GM23338 (cell line): ENCODE measurements around the gene GARIN1A. TPM values are rescaled to one million over a fixed set of nuclear protein-coding genes. Genes with fewer than 3 reads are reported as not detected.

ENCODE experiments used
- ATAC-seq: fragments of 200-7000 bp; cut with Tn5 transposase; 3 replicates; pipeline ENCODE4 v1.9.1; 2020
- DNase-seq: peaks from one replicate; pipeline ENCODE4 v3.0.0-alpha.2; 2015; ENCODE audit warnings: low spot score
- H2AFZ ChIP-seq: fragments of 200-600 bp; sonication (generic); 2 replicates; pipeline ENCODE4 v1.8.0; 2016; ENCODE audit warnings: antibody characterized with exemption, mild to moderate bottlenecking, moderate library complexity
- H3F3A ChIP-seq: fragments of 200-600 bp; sonication (generic); replicated peaks from 2 replicates; pipeline ENCODE4 v1.8.0; 2017; ENCODE audit warnings: antibody characterized with exemption, mixed run types, low read depth
- H3K27ac ChIP-seq: fragments of 200-600 bp; sonication (generic); 2 replicates; pipeline ENCODE4 v1.6.1; 2016; ENCODE audit warnings: low read depth
- H3K27me3 ChIP-seq: fragments of 200-600 bp; sonication (generic); 2 replicates; pipeline ENCODE4 v1.8.0; 2016; ENCODE audit warnings: mild to moderate bottlenecking, mixed run types, moderate library complexity; ENCODE audit not compliant: insufficient read depth
- H3K36me3 ChIP-seq: fragments of 200-600 bp; sonication (generic); 2 replicates; pipeline ENCODE4 v1.8.0; 2016; ENCODE audit warnings: mild to moderate bottlenecking; ENCODE audit not compliant: insufficient read depth
- H3K4me1 ChIP-seq: fragments of 200-600 bp; sonication (generic); 2 replicates; pipeline ENCODE4 v1.8.0; 2016; ENCODE audit warnings: mild to moderate bottlenecking, moderate library complexity; ENCODE audit not compliant: insufficient read depth
- H3K4me2 ChIP-seq: fragments of 200-600 bp; sonication (generic); 2 replicates; pipeline ENCODE4 v1.7.1; 2017; ENCODE audit warnings: mixed run types
- H3K4me3 ChIP-seq: fragments of 200-600 bp; sonication (generic); 2 replicates; pipeline ENCODE4 v1.6.1; 2016; ENCODE audit warnings: mixed run types
- H3K79me2 ChIP-seq: fragments of 200-600 bp; sonication (generic); replicated peaks from 2 replicates; pipeline ENCODE4 v1.8.0; 2017; ENCODE audit warnings: mild to moderate bottlenecking; ENCODE audit not compliant: insufficient read depth
- H3K9me2 ChIP-seq: fragments of 200-600 bp; sonication (generic); 2 replicates; pipeline ENCODE4 v1.8.0; 2017; ENCODE audit not compliant: insufficient read depth
- H4K20me1 ChIP-seq: fragments of 200-600 bp; sonication (generic); replicated peaks from 2 replicates; pipeline ENCODE4 v1.8.0; 2017; ENCODE audit warnings: mild to moderate bottlenecking; ENCODE audit not compliant: insufficient read depth
- H3K27ac Mint-ChIP-seq: 2 replicates; pipeline ENCODE4 v1.8.0; 2020; ENCODE audit warnings: inconsistent platforms, mild to moderate bottlenecking, moderate library complexity, mixed read lengths
- H3K27me3 Mint-ChIP-seq: 3 replicates; pipeline ENCODE4 v1.8.0; 2022; ENCODE audit warnings: low read depth, mild to moderate bottlenecking, moderate library complexity, mixed read lengths, inconsistent platforms; ENCODE audit not compliant: insufficient read depth, poor library complexity
- H3K36me3 Mint-ChIP-seq: 3 replicates; pipeline ENCODE4 v1.8.0; 2021; ENCODE audit warnings: low read depth, mild to moderate bottlenecking, inconsistent platforms, moderate library complexity, mixed read lengths
- H3K4me1 Mint-ChIP-seq: 3 replicates; pipeline ENCODE4 v1.8.0; 2020; ENCODE audit warnings: mild to moderate bottlenecking, inconsistent platforms, mixed read lengths
- H3K4me3 Mint-ChIP-seq: 3 replicates; pipeline ENCODE4 v1.8.0; 2021; ENCODE audit warnings: moderate library complexity, mild to moderate bottlenecking, inconsistent platforms, mixed read lengths
- H3K9me3 Mint-ChIP-seq: 3 replicates; pipeline ENCODE4 v1.8.0; 2020; ENCODE audit warnings: moderate library complexity, mild to moderate bottlenecking, inconsistent platforms, mixed read lengths
- CREB1 ChIP-seq: fragments of 250-450 bp; sonication (Bioruptor Pico); IDR thresholded peaks from 2 replicates; pipeline ENCODE4 v1.5.0; 2020; ENCODE audit warnings: low read depth, mild to moderate bottlenecking, moderate library complexity
- CTCF ChIP-seq, 2 experiments: fragments of 200-600 bp in 1 of 2; sonication (generic) in 1 of 2; conservative IDR thresholded peaks; 2 replicates each; pipeline versions ENCODE4 v1.5.1 to v1.6.1; 2016 to 2017; ENCODE audit warnings: antibody characterized with exemption in 2 of 2, low read depth in 2 of 2, mild to moderate bottlenecking in 2 of 2, moderate library complexity in 1 of 2
- EZH2 ChIP-seq: fragments of 200-600 bp; sonication (generic); IDR thresholded peaks from one replicate; pipeline ENCODE4 v1.8.0; 2017; ENCODE audit warnings: antibody characterized with exemption, mild to moderate bottlenecking, low read depth; ENCODE audit not compliant: unreplicated experiment
- EZH2phosphoT487 ChIP-seq: fragments of 200-600 bp; sonication (generic); IDR thresholded peaks from one replicate; pipeline ENCODE4 v1.8.1; 2018; ENCODE audit warnings: antibody characterized with exemption; ENCODE audit not compliant: unreplicated experiment
- JUNB ChIP-seq: IDR thresholded peaks from one replicate; pipeline ENCODE4 v1.6.1; 2016; ENCODE audit warnings: antibody characterized with exemption; ENCODE audit not compliant: unreplicated experiment
- POLR2AphosphoS5 ChIP-seq: IDR thresholded peaks from 2 replicates; pipeline ENCODE4 v1.6.1; 2016; ENCODE audit warnings: antibody characterized with exemption, low read depth
- REST ChIP-seq: IDR thresholded peaks from one replicate; pipeline ENCODE4 v1.6.1; 2018; ENCODE audit warnings: antibody characterized with exemption; ENCODE audit not compliant: unreplicated experiment
- STAT1 ChIP-seq: IDR thresholded peaks from one replicate; pipeline ENCODE4 v1.6.1; 2016; ENCODE audit warnings: antibody characterized with exemption; ENCODE audit not compliant: unreplicated experiment
- ZNF114 ChIP-seq: fragments of 250-450 bp; sonication (Bioruptor Pico); IDR thresholded peaks from 2 replicates; pipeline ENCODE4 v1.5.0; 2020; ENCODE audit warnings: mild to moderate bottlenecking, moderate library complexity
- ZNF331 ChIP-seq: fragments of 250-450 bp; sonication (Bioruptor Pico); IDR thresholded peaks from 2 replicates; pipeline ENCODE4 v1.5.0; 2020; ENCODE audit warnings: low read depth, mild to moderate bottlenecking, moderate library complexity
- polyA plus RNA-seq: library from polyadenylated mRNA; unstranded; fragments of >200 nt; fragmentation: Nextera tagmentation; extraction: Ambion mirVana; gene quantifications from 2 replicates; pipeline ENCODE4 v1.2.1, GENCODE V29; 2016
- total RNA-seq: library from RNA; depleted of rRNA; stranded (reverse); fragments of >200 nt; shearing (Covaris generic); gene quantifications from 2 replicates; pipeline ENCODE4 v1.2.3, GENCODE V29; 2014
- TF ChIP-seq, protein P1 (sequence below): IDR thresholded peaks from 2 replicates; pipeline ENCODE4 v1.6.1; 2016; ENCODE audit warnings: antibody characterized with exemption
- TF ChIP-seq, protein P2 (sequence below): fragments of 250-450 bp; sonication (Bioruptor Pico); IDR thresholded peaks from 2 replicates; pipeline ENCODE4 v1.5.0; 2020; ENCODE audit warnings: mild to moderate bottlenecking, moderate library complexity

GARIN1A gene
- total and polyA plus RNA-seq, 2 experiments from 2014 or later = 0.10 TPM; not detected in 1

GRCh38 chr7:128703609-128704241 is 31.6 kb downstream of the GARIN1A start:
- Histone ChIP-seq H3K27ac (no peak overlapping the region), H4K20me1 (no peaks in the 10 kb centered on the region), H3K4me3 (no peak overlapping the region), H2AFZ (no peak overlapping the region), H3F3A (no peaks in the 10 kb centered on the region), H3K9me2 (no peaks in the 10 kb centered on the region), H3K79me2 (no peaks in the 10 kb centered on the region), H3K36me3 (no peaks in the 10 kb centered on the region), H3K4me2 (no peak overlapping the region), H3K27me3 (no peaks in the 10 kb centered on the region; the same call in 1 of the 2 replicates), H3K4me1 (peaks cover 26% of the 10 kb centered on the region; the same call in 1 of the 2 replicates)
- TF ChIP-seq, protein P1, sequence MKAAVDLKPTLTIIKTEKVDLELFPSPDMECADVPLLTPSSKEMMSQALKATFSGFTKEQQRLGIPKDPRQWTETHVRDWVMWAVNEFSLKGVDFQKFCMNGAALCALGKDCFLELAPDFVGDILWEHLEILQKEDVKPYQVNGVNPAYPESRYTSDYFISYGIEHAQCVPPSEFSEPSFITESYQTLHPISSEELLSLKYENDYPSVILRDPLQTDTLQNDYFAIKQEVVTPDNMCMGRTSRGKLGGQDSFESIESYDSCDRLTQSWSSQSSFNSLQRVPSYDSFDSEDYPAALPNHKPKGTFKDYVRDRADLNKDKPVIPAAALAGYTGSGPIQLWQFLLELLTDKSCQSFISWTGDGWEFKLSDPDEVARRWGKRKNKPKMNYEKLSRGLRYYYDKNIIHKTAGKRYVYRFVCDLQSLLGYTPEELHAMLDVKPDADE = no peak
- TF ChIP-seq REST = no peak
- no peak for TF ChIP-seq EZH2
- TF ChIP-seq CTCF (conservative IDR thresholded peaks at IDR 0.05; ENCODE audit: low read depth in 2 of 2) = no peak
- TF ChIP-seq ZNF331 (CRISPR knock-in tag) = no peak
- TF ChIP-seq STAT1 = no peak
- TF ChIP-seq ZNF114 = no peak
- no peak for TF ChIP-seq CREB1 (CRISPR knock-in tag)
- TF ChIP-seq JUNB = no peak
- TF ChIP-seq POLR2AphosphoS5 = no peak
- no peak for TF ChIP-seq EZH2phosphoT487
- TF ChIP-seq, protein P2, sequence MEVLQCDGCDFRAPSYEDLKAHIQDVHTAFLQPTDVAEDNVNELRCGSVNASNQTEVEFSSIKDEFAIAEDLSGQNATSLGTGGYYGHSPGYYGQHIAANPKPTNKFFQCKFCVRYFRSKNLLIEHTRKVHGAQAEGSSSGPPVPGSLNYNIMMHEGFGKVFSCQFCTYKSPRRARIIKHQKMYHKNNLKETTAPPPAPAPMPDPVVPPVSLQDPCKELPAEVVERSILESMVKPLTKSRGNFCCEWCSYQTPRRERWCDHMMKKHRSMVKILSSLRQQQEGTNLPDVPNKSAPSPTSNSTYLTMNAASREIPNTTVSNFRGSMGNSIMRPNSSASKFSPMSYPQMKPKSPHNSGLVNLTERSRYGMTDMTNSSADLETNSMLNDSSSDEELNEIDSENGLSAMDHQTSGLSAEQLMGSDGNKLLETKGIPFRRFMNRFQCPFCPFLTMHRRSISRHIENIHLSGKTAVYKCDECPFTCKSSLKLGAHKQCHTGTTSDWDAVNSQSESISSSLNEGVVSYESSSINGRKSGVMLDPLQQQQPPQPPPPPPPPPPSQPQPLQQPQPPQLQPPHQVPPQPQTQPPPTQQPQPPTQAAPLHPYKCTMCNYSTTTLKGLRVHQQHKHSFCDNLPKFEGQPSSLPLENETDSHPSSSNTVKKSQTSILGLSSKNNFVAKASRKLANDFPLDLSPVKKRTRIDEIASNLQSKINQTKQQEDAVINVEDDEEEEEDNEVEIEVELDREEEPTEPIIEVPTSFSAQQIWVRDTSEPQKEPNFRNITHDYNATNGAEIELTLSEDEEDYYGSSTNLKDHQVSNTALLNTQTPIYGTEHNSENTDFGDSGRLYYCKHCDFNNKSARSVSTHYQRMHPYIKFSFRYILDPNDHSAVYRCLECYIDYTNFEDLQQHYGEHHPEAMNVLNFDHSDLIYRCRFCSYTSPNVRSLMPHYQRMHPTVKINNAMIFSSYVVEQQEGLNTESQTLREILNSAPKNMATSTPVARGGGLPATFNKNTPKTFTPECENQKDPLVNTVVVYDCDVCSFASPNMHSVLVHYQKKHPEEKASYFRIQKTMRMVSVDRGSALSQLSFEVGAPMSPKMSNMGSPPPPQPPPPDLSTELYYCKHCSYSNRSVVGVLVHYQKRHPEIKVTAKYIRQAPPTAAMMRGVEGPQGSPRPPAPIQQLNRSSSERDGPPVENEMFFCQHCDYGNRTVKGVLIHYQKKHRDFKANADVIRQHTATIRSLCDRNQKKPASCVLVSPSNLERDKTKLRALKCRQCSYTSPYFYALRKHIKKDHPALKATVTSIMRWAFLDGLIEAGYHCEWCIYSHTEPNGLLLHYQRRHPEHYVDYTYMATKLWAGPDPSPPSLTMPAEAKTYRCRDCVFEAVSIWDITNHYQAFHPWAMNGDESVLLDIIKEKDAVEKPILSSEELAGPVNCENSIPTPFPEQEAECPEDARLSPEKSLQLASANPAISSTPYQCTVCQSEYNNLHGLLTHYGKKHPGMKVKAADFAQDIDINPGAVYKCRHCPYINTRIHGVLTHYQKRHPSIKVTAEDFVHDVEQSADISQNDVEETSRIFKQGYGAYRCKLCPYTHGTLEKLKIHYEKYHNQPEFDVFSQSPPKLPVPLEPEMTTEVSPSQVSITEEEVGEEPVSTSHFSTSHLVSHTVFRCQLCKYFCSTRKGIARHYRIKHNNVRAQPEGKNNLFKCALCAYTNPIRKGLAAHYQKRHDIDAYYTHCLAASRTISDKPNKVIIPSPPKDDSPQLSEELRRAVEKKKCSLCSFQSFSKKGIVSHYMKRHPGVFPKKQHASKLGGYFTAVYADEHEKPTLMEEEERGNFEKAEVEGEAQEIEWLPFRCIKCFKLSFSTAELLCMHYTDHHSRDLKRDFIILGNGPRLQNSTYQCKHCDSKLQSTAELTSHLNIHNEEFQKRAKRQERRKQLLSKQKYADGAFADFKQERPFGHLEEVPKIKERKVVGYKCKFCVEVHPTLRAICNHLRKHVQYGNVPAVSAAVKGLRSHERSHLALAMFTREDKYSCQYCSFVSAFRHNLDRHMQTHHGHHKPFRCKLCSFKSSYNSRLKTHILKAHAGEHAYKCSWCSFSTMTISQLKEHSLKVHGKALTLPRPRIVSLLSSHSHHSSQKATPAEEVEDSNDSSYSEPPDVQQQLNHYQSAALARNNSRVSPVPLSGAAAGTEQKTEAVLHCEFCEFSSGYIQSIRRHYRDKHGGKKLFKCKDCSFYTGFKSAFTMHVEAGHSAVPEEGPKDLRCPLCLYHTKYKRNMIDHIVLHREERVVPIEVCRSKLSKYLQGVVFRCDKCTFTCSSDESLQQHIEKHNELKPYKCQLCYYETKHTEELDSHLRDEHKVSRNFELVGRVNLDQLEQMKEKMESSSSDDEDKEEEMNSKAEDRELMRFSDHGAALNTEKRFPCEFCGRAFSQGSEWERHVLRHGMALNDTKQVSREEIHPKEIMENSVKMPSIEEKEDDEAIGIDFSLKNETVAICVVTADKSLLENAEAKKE (CRISPR knock-in tag) = no peak
- H3K27me3 Mint-ChIP-seq = peaks cover under 1% of the 10 kb centered on the region
- no peak for DNase-seq
- H3K27ac Mint-ChIP-seq = no peak overlapping the region
- H3K4me3 Mint-ChIP-seq = no peak overlapping the region
- no peak for ATAC-seq
- peaks cover 3% of the 10 kb centered on the region; the same call in 1 of the 3 replicates for H3K36me3 Mint-ChIP-seq
- peaks cover 23% of the 10 kb centered on the region for H3K4me1 Mint-ChIP-seq
- peaks cover 10% of the 10 kb centered on the region for H3K9me3 Mint-ChIP-seq
